IMR-90 (cell line): ENCODE data around the gene HMGXB3. TPM values are rescaled to one million over a fixed set of nuclear protein-coding genes. Genes with fewer than 3 reads are reported as not detected.
A peak's percentile ranks its signal among the peaks of the same experiment; 100 is the strongest.

Source experiments
- ATAC-seq: fragments of 200-7000 bp; cut with Tn5 transposase; 2 replicates; pipeline ENCODE4 v1.9.1; 2020; ENCODE audit warnings: low read depth, mild to moderate bottlenecking, moderate library complexity
- BruUV-seq: library from RNA; stranded (reverse); fragments of 400-500 nt; replicated peaks from 2 replicates; lab custom pipeline; 2021; lab: Mats Ljungman, UMichigan
- CTCF ChIA-PET: fragments of 300-600 bp; formaldehyde crosslinking; extraction: SDS; loops from one replicate; lab custom pipeline; 2021; ENCODE audit warnings: antibody characterized with exemption; lab: Yijun Ruan, JAX
- POLR2A ChIA-PET: fragments of 300-600 bp; sonication (Branson Sonifier 250); formaldehyde crosslinking; loops from one replicate; lab custom pipeline; 2022; ENCODE audit warnings: antibody characterized with exemption; ENCODE audit not compliant: unreplicated experiment; lab: Charles Lee
- DNase-seq: peaks from one replicate; pipeline ENCODE4 v3.0.0; 2013
- H2AFZ ChIP-seq: replicated peaks from 2 replicates; pipeline ENCODE3; 2013; ENCODE audit warnings: low read length, mild to moderate bottlenecking; ENCODE audit not compliant: poor library complexity
- H2AK5ac ChIP-seq: 2 replicates; pipeline ENCODE4 v1.6.1; 2013; ENCODE audit warnings: low read depth, low read length, inconsistent platforms
- H2AK9ac ChIP-seq: replicated peaks from 2 replicates; pipeline ENCODE3; 2013; ENCODE audit warnings: mild to moderate bottlenecking, low read depth, low read length, moderate library complexity; ENCODE audit not compliant: poor library complexity
- H2BK120ac ChIP-seq: 2 replicates; pipeline ENCODE4 v1.6.1; 2013; ENCODE audit warnings: low read depth, low read length, inconsistent platforms
- H2BK15ac ChIP-seq: 3 replicates; pipeline ENCODE4 v1.6.1; 2013; ENCODE audit warnings: low read depth, low read length, inconsistent platforms
- H2BK20ac ChIP-seq: 2 replicates; pipeline ENCODE4 v1.6.1; 2013; ENCODE audit warnings: low read depth, mild to moderate bottlenecking, inconsistent platforms, low read length, moderate library complexity
- H2BK5ac ChIP-seq: 2 replicates; pipeline ENCODE4 v1.6.1; 2013; ENCODE audit warnings: mild to moderate bottlenecking, low read depth, low read length, inconsistent platforms; ENCODE audit not compliant: poor library complexity, severe bottlenecking
- H3K14ac ChIP-seq: replicated peaks from 2 replicates; pipeline ENCODE4 v1.6.1; 2013; ENCODE audit warnings: low read depth, low read length, inconsistent platforms
- H3K18ac ChIP-seq: 2 replicates; pipeline ENCODE4 v1.6.1; 2013; ENCODE audit warnings: low read depth, low read length, control low read depth
- H3K23ac ChIP-seq: 2 replicates; pipeline ENCODE4 v1.6.1; 2013; ENCODE audit warnings: low read depth, low read length, inconsistent platforms
- H3K27ac ChIP-seq: 2 replicates; pipeline ENCODE4 v1.5.1; 2013; ENCODE audit warnings: mild to moderate bottlenecking, control low read depth, low read length; ENCODE audit not compliant: insufficient read depth
- H3K27me3 ChIP-seq: 2 replicates; pipeline ENCODE4 v1.6.1; 2013; ENCODE audit warnings: low read length; ENCODE audit not compliant: control insufficient read depth, insufficient read depth
- H3K36me3 ChIP-seq: 2 replicates; pipeline ENCODE4 v1.6.1; 2013; ENCODE audit warnings: low read length, mixed read lengths; ENCODE audit not compliant: control insufficient read depth, insufficient read depth
- H3K4ac ChIP-seq: 2 replicates; pipeline ENCODE4 v1.6.1; 2013; ENCODE audit warnings: low read depth, low read length, inconsistent platforms
- H3K4me1 ChIP-seq: 2 replicates; pipeline ENCODE4 v1.6.1; 2013; ENCODE audit warnings: low read length, mixed read lengths; ENCODE audit not compliant: control insufficient read depth, insufficient read depth
- H3K4me2 ChIP-seq: 2 replicates; pipeline ENCODE4 v1.6.1; 2013; ENCODE audit warnings: low read depth, mild to moderate bottlenecking, control low read depth, low read length, moderate library complexity
- H3K4me3 ChIP-seq: 2 replicates; pipeline ENCODE4 v1.5.1; 2013; ENCODE audit warnings: low read depth, mild to moderate bottlenecking, control low read depth, low read length, moderate library complexity; ENCODE audit not compliant: insufficient read depth
- H3K56ac ChIP-seq: 2 replicates; pipeline ENCODE4 v1.6.1; 2013; ENCODE audit warnings: low read length, inconsistent platforms; ENCODE audit not compliant: insufficient read depth; ENCODE audit errors: extremely low read depth
- H3K79me1 ChIP-seq, 2 experiments: 2 replicates each; pipeline ENCODE4 v1.6.1; 2013; ENCODE audit warnings: low read length in 2 of 2, inconsistent platforms in 1 of 2, low read depth in 1 of 2
- H3K9ac ChIP-seq: 2 replicates; pipeline ENCODE4 v1.6.1; 2013; ENCODE audit warnings: low read depth, low read length, control low read depth
- H3K9me1 ChIP-seq: 2 replicates; pipeline ENCODE4 v1.6.1; 2013; ENCODE audit warnings: low read length, inconsistent platforms; ENCODE audit not compliant: insufficient read depth
- H3K9me3 ChIP-seq: 2 replicates; pipeline ENCODE4 v1.6.1; 2013; ENCODE audit warnings: low read length; ENCODE audit not compliant: control insufficient read depth, insufficient read depth
- H4K20me1 ChIP-seq: 2 replicates; pipeline ENCODE4 v1.6.1; 2013; ENCODE audit warnings: low read length, inconsistent platforms; ENCODE audit not compliant: insufficient read depth
- H4K5ac ChIP-seq: 2 replicates; pipeline ENCODE4 v1.6.1; 2013; ENCODE audit warnings: mild to moderate bottlenecking, low read depth, low read length, control low read depth
- H4K8ac ChIP-seq, 2 experiments: 2 replicates each; pipeline ENCODE4 v1.6.1; 2013; ENCODE audit warnings: low read depth in 2 of 2, low read length in 2 of 2, control low read depth in 1 of 2, inconsistent platforms in 1 of 2
- H4K91ac ChIP-seq: 2 replicates; pipeline ENCODE4 v1.6.1; 2013; ENCODE audit warnings: low read depth, low read length, inconsistent platforms; ENCODE audit not compliant: insufficient read depth
- BHLHE40 ChIP-seq: fragments of 150-350 bp; IDR thresholded peaks from 2 replicates; pipeline ENCODE4 v1.6.1; 2016; ENCODE audit warnings: mild to moderate bottlenecking, low read depth, low read length
- CEBPB ChIP-seq: IDR thresholded peaks from 2 replicates; pipeline ENCODE4 v1.6.1; 2012; ENCODE audit warnings: low read depth, low read length, improper control_type of control experiment
- CHD1 ChIP-seq: IDR thresholded peaks from 2 replicates; pipeline ENCODE4 v1.6.1; 2012; ENCODE audit warnings: low read depth, low read length, improper control_type of control experiment
- ELK1 ChIP-seq: fragments of 150-350 bp; IDR thresholded peaks from 2 replicates; pipeline ENCODE4 v1.6.1; 2016; ENCODE audit warnings: low read depth, mild to moderate bottlenecking, low read length, moderate library complexity, borderline replicate concordance
- MAZ ChIP-seq: IDR thresholded peaks from 2 replicates; pipeline ENCODE4 v1.6.1; 2012; ENCODE audit warnings: low read depth, mild to moderate bottlenecking, low read length, improper control_type of control experiment, moderate library complexity, borderline replicate concordance
- MXI1 ChIP-seq: IDR thresholded peaks from 2 replicates; pipeline ENCODE4 v1.6.1; 2012; ENCODE audit warnings: low read depth, mild to moderate bottlenecking, low read length, moderate library complexity, borderline replicate concordance
- RCOR1 ChIP-seq: IDR thresholded peaks from 2 replicates; pipeline ENCODE4 v1.6.1; 2012; ENCODE audit warnings: mild to moderate bottlenecking, low read length, improper control_type of control experiment; ENCODE audit not compliant: insufficient replicate concordance
- RFX5 ChIP-seq: IDR thresholded peaks from 2 replicates; pipeline ENCODE4 v1.8.0; 2012; ENCODE audit warnings: low read depth, mild to moderate bottlenecking, low read length, moderate library complexity
- WGBS, 2 experiments: methylation state at CpG; one replicate each; pipeline versions ENCODE4 v1.1.5 to v1.1.7; 2013; ENCODE audit warnings: missing lambda C conversion rate in 2 of 2; ENCODE audit not compliant: insufficient read length in 1 of 2; ENCODE audit errors: extremely low coverage in 2 of 2; 5-methylcytosine and 5-hydroxymethylcytosine counted together
- dilution Hi-C: fragments of 300-500 bp; cut with HindIII; formaldehyde crosslinking; loops from one replicate; pipeline ENCODE4 v1.14.3; 2018; ENCODE audit warnings: low sequenced_read_pairs; ENCODE audit not compliant: unreplicated experiment
- in situ Hi-C: fragments of 300-500 bp; cut with MboI; formaldehyde crosslinking; loops from 3 replicates; pipeline ENCODE4 v1.14.3; 2019; ENCODE audit warnings: low sequenced_read_pairs, inconsistent platforms, mixed read lengths
- intact Hi-C: fragments of 100-400 bp; cut with micrococcal nuclease; formaldehyde crosslinking; loops from 2 replicates; pipeline ENCODE4 v1.10.0; 2022
- polyA plus RNA-seq, 3 experiments: library from polyadenylated mRNA; depleted of rRNA; stranded (reverse); fragments of >200 nt; gene quantifications; 2 replicates each; pipeline ENCODE4 v1.2.3, GENCODE V29; 2012; ENCODE audit warnings: low replicate concordance in 1 of 3
- total RNA-seq: library from RNA; depleted of rRNA; stranded (reverse); fragments of >200 nt; gene quantifications from 2 replicates; pipeline ENCODE4 v1.2.3, GENCODE V29; 2012

Gene HMGXB3
- total and polyA plus RNA-seq, 2 of the 4 experiments (the other 2 are of a cell fraction), result 27.6 to 30.6 TPM

- no TSS peak for BruUV-seq
- no peaks in the 10 kb centered on the region; the same call in 1 of the 2 replicates for H3K4me1 ChIP-seq
- no peak overlapping the region for H2BK20ac ChIP-seq
- CTCF ChIA-PET, result interaction anchor here (1.4 to 3.2 kb wide), 2 partner anchors 11 to 167 kb away, joined by 4 to 10 read pairs; no protein-coding TSS in a partner anchor
- peak overlapping the region; percentile 15; the same call in 1 of the 2 replicates for H3K18ac ChIP-seq
- peak overlapping the region; percentile 82 for H3K14ac ChIP-seq
- in situ Hi-C loops (loop anchor here (10.0 kb wide), 1 partner anchor 214 kb away; no protein-coding TSS in a partner anchor), dilution Hi-C loops (no loop called here), intact Hi-C loops (loop anchor here (1.0 to 10.0 kb wide), 4 partner anchors 111 to 434 kb away; partner anchors contain the start of gene TCOF1)
- H2BK15ac ChIP-seq, result no peak overlapping the region
- H3K4ac ChIP-seq, result peak overlapping the region; percentile 90
- peaks cover 32% of the 10 kb centered on the region; the same call in 1 of the 2 replicates for H4K20me1 ChIP-seq
- H3K9me1 ChIP-seq, result peaks cover 10% of the 10 kb centered on the region
- H3K27me3 ChIP-seq, result no peaks in the 10 kb centered on the region
- H3K56ac ChIP-seq, result peak overlapping the region; percentile 70
- H3K4me2 ChIP-seq, result peak overlapping the region; percentile 99
- peak overlapping the region; percentile 94 for H3K23ac ChIP-seq
- H2BK120ac ChIP-seq, result no peak overlapping the region; the same call in 1 of the 2 replicates
- H3K9ac ChIP-seq, result peak overlapping the region; percentile 81
- peak overlapping the region; percentile 95 for H2AFZ ChIP-seq
- H4K8ac ChIP-seq, result peak overlapping the region in 1 of 2 experiments; percentile 93; a peak in 3 of 4 replicates
- H3K4me3 ChIP-seq, result peak overlapping the region; percentile 62
- H4K5ac ChIP-seq, result peak overlapping the region; percentile 73
- peak overlapping the region; percentile 59; the same call in 1 of the 2 replicates for H2AK5ac ChIP-seq
- POLR2A ChIA-PET, result interaction anchor here (0.6 to 1.0 kb wide), 2 partner anchors 108 to 218 kb away, joined by 4 to 5 read pairs; no protein-coding TSS in a partner anchor
- H3K9me3 ChIP-seq, result no peaks in the 10 kb centered on the region
- WGBS, 2 experiments, result 0% methylated on average over 22 of the region's 44 CpGs; no CpG with 5 or more reads in 1 of the 2 experiments
- peaks cover 16 to 61% of the 10 kb centered on the region in 2 experiments for H3K79me1 ChIP-seq
- H2BK5ac ChIP-seq, result peak overlapping the region; percentile 64
- H4K91ac ChIP-seq, result no peak overlapping the region
- ATAC-seq (peak; percentile 60), DNase-seq (peak; percentile 50)
- peaks cover 6% of the 10 kb centered on the region for H3K36me3 ChIP-seq
- no peak for TF ChIP-seq ELK1
- TF ChIP-seq MAZ, result peak; percentile 34; the same call in 1 of the 2 replicates
- TF ChIP-seq MXI1, result no peak
- no peak for TF ChIP-seq RCOR1
- 0 out of 2 replicates have a peak, but pooled peaks have one; percentile 69 for TF ChIP-seq CHD1
- TF ChIP-seq RFX5, result no peak
- TF ChIP-seq CEBPB, result no peak
- TF ChIP-seq BHLHE40, result no peak
- peak overlapping the region; percentile 98 for H2AK9ac ChIP-seq
- peak overlapping the region; percentile 75 for H3K27ac ChIP-seq
Measured at GRCh38 chr5:150000990-150001659, 586 bp downstream of the HMGXB3 start.
